Naive thymus-derived CD8-positive, alpha-beta T cell (primary cell): ENCODE data around the gene LAMC2. TPM values are rescaled to one million over a fixed set of nuclear protein-coding genes. Genes with fewer than 3 reads are reported as not detected.

Experiments used
- ATAC-seq, 2 donors: fragments of 150-1000 bp; cut with Tn5 transposase in 1 of 2; sonication (Bioruptor Pico), chemical (Tn5 transposase) in 1 of 2; 1 replicate in 1 of 2; 2 replicates in 1 of 2; pipeline ENCODE4 v1.10.0; 2021; ENCODE audit warnings: mild to moderate bottlenecking in 2 of 2, moderate library complexity in 2 of 2
- POLR2A ChIA-PET: fragments of 350-600 bp; sonication (Branson Sonifier 250); formaldehyde crosslinking; loops from one replicate; lab custom pipeline; 2021; ENCODE audit warnings: antibody characterized with exemption; lab: Charles Lee
- DNase-seq, 10 donors: peaks; one replicate each; pipeline versions ENCODE4 v3.0.0 to v3.0.0-alpha.2; 2020 to 2022
- H3K27ac Mint-ChIP-seq, 10 donors: one replicate each; pipeline ENCODE4 v1.8.0; 2020 to 2022; ENCODE audit warnings: mild to moderate bottlenecking in 10 of 10, mixed read lengths in 10 of 10, moderate library complexity in 4 of 10, inconsistent platforms in 1 of 10
- H3K27me3 Mint-ChIP-seq, 5 donors: one replicate each; pipeline ENCODE4 v1.8.0; 2021 to 2022; ENCODE audit warnings: mixed read lengths in 5 of 5
- H3K36me3 Mint-ChIP-seq, 3 donors: one replicate each; pipeline ENCODE4 v1.8.0; 2020 to 2022; ENCODE audit warnings: mixed read lengths in 3 of 3, mild to moderate bottlenecking in 2 of 3, inconsistent platforms in 1 of 3
- H3K4me1 Mint-ChIP-seq, 4 donors: one replicate each; pipeline ENCODE4 v1.8.0; 2021 to 2022; ENCODE audit warnings: mixed read lengths in 4 of 4
- H3K4me3 Mint-ChIP-seq, 10 donors: one replicate each; pipeline ENCODE4 v1.8.0; 2020 to 2022; ENCODE audit warnings: mild to moderate bottlenecking in 10 of 10, mixed read lengths in 10 of 10, moderate library complexity in 6 of 10, inconsistent platforms in 1 of 10
- H3K9me3 Mint-ChIP-seq, 9 donors: one replicate each; pipeline ENCODE4 v1.8.0; 2020 to 2022; ENCODE audit warnings: mixed read lengths in 9 of 9, mild to moderate bottlenecking in 3 of 9, inconsistent platforms in 1 of 9, moderate library complexity in 1 of 9
- polyA plus RNA-seq, 3 donors: library from polyadenylated mRNA; unstranded; fragments of 300-500 nt; fragmentation: Illumina TruSeq; gene quantifications; one replicate each; pipeline ENCODE4 v1.2.3, GENCODE V29; 2021
- total RNA-seq, 8 experiments: library from RNA in 2 of 8; stranded (reverse) in 2 of 8; gene quantifications; one replicate each; pipeline ENCODE4 v1.2.3 and lab custom pipeline; 2021 to 2026

Gene LAMC2
- total and polyA plus RNA-seq, 5 experiments from 2014 or later = not detected

DNA sequence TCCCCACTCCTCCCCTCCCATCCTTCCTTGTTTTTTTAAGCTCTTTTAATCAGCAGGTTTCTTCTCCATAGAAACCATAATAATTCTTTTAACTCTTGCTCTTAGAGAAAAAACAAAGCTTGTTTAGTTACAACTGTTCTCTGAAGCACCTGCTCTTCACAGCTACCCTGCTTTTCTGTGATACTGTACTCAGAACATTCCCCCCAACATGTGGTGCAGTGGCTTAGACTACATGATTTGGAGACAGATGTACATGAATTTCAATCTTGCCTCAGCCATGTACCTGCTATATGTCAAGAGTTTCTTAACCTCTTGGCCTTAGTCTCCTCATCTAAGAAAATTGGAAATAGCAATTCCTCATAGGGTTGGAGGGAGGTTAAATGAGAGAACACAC lies 33.5 kb downstream of the LAMC2 start:
- peaks cover 25 to 42% (median 29%) of the 10 kb centered on the region in 4 donors for H3K4me1 Mint-ChIP-seq
- peak overlapping the region; percentile 2 to 72 (median 52) for H3K4me3 Mint-ChIP-seq
- ATAC-seq = peak in 1 of 2 donors; percentile 17
- POLR2A ChIA-PET = no interaction called here
- H3K9me3 Mint-ChIP-seq = no peaks in the 10 kb centered on the region
- peaks cover 0 to 10% (median 1%) of the 10 kb centered on the region in 5 donors for H3K27me3 Mint-ChIP-seq
- H3K27ac Mint-ChIP-seq = peak overlapping the region; percentile 1 to 76 (median 37)
- DNase-seq = no peak
- no peaks in the 10 kb centered on the region for H3K36me3 Mint-ChIP-seq

DNA sequence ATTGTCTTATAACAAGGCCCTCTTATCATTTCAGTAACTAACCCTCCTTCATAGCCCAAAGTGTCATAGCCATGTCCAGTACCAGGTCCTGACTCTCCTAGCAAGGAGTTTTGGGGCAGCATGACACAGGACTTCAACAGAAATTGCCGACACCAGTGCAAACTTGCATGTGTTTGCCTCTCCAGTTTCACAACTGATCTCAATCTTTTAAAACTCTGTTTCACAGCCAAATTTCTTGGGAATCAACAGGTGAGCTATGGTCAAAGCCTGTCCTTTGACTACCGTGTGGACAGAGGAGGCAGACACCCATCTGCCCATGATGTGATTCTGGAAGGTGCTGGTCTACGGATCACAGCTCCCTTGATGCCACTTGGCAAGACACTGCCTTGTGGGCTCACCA lies 36.8 kb downstream of the LAMC2 start:
- ATAC-seq = no peak
- POLR2A ChIA-PET = no interaction called here
- peaks cover 20 to 28% (median 25%) of the 10 kb centered on the region in 4 donors for H3K4me1 Mint-ChIP-seq
- DNase-seq = no peak
- H3K27ac Mint-ChIP-seq = no peak overlapping the region
- H3K36me3 Mint-ChIP-seq = no peaks in the 10 kb centered on the region
- no peaks in the 10 kb centered on the region for H3K9me3 Mint-ChIP-seq
- H3K27me3 Mint-ChIP-seq = peaks cover 0 to 11% (median 5%) of the 10 kb centered on the region in 5 donors
- H3K4me3 Mint-ChIP-seq = no peak overlapping the region

DNA sequence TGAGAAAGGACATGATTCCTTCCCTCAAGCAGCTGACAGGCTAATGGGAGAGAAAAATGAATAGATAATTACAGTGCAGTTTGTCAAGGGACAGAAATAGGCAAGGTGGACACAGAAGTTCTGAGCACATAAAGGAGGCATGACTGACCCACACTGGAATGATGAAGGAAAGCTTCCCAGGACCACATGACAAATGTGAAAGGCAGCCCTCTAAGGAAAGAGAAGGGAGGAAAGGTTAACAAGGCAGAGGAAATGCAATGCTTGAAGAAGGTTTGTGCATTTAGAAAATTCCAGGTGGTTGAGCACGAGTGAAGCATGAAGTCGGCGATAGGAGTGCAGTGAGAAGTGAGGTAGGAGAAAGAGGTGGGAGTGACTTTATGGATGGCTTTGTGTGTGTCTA lies 37.4 kb downstream of the LAMC2 start:
- ATAC-seq = no peak
- H3K4me3 Mint-ChIP-seq = no peak overlapping the region
- no peaks in the 10 kb centered on the region for H3K36me3 Mint-ChIP-seq
- H3K4me1 Mint-ChIP-seq = peaks cover 19 to 23% (median 20%) of the 10 kb centered on the region in 4 donors
- no peaks in the 10 kb centered on the region for H3K9me3 Mint-ChIP-seq
- POLR2A ChIA-PET = no interaction called here
- peaks cover 0 to 11% (median 5%) of the 10 kb centered on the region in 5 donors for H3K27me3 Mint-ChIP-seq
- H3K27ac Mint-ChIP-seq = no peak overlapping the region
- no peak for DNase-seq

DNA sequence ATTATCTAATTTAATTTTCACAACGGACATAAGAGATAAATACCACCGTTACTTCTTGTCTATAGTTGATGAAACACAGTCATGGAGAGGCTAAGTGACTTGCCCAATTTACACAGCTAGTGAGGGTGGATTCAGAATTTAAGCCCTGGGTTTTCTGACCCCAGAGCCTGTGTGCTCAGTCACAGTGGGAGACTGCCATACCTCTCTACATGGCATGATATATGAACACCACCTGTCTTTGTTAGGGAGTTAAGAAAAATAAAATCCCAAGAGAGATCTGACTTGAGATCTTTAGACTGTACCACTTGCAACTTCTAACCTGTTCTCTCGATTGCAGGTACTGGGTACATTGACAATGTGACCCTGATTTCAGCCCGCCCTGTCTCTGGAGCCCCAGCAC lies 40.3 kb downstream of the LAMC2 start:
- DNase-seq = no peak
- POLR2A ChIA-PET = no interaction called here
- no peak for ATAC-seq
- Mint-ChIP-seq H3K4me3 (no peak overlapping the region), H3K27ac (no peak overlapping the region), H3K9me3 (no peaks in the 10 kb centered on the region), H3K4me1 (peaks cover 0 to 6% (median under 1%) of the 10 kb centered on the region in 4 donors), H3K36me3 (no peaks in the 10 kb centered on the region), H3K27me3 (peaks cover 0 to 11% (median 5%) of the 10 kb centered on the region in 5 donors)

DNA sequence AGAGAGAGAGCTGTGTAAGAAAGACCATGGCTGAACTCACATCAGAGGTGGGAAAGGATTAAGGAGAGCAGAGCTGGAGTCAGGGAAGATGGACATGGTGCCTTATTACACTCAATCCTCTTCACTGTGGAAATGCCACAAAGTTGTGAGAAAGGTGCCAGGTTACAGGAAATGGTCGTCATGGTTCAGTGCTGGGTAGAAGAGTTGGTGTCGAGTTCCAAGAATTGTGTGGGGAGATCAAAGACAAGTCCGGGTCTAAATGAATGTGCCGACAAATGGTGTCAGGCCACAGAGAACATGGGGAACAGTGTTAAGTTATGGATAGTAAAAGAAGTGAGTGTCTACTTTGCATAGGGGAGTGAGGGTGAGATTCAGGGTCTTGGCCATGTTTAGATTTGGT lies 40.9 kb downstream of the LAMC2 start:
- H3K4me3 Mint-ChIP-seq = no peak overlapping the region
- no peak for DNase-seq
- POLR2A ChIA-PET = no interaction called here
- H3K9me3 Mint-ChIP-seq = no peaks in the 10 kb centered on the region
- no peaks in the 10 kb centered on the region for H3K36me3 Mint-ChIP-seq
- peaks cover 0 to 6% (median under 1%) of the 10 kb centered on the region in 4 donors for H3K4me1 Mint-ChIP-seq
- H3K27ac Mint-ChIP-seq = peak overlapping the region in 1 of 10 donors; percentile 24
- ATAC-seq = no peak
- peaks cover 0 to 11% (median 5%) of the 10 kb centered on the region in 5 donors for H3K27me3 Mint-ChIP-seq

DNA sequence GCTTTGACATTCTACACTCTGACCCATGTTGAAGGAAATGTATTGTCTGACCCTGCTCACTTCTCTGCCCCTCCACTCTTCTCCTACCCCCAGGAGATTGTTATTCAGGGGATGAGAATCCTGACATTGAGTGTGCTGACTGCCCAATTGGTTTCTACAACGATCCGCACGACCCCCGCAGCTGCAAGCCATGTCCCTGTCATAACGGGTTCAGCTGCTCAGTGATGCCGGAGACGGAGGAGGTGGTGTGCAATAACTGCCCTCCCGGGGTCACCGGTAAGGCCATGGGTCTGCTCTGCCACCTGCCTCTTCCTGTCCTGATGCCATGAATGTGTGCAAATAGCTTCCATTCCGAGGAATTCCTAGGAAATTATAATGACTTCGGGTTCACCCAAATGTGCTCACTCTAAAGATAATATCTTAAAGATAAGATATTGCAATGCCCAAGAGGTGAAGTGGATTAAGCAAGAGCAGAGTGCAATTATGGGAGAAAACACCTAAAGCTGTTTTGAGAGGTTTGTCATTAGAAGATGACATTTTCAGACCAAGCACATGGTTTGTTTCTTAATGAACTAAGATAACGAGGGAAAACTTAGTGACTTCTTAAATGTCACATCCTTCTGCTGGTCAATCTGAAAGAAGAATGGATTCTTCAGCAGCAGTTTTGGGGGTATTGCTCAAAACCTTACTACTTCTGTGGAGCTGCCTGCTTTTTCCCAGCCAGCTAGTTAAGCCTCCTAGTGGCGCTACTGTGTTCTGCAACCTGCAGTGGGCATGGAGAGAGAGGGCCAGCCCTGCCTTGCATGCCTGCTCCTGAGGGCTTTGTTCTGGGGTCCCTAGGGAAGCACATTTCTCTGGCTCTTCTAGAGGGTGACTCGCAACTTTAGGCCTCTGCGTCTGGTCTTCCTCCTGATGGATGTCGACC lies 41.6 kb downstream of the LAMC2 start:
- ATAC-seq = peak; percentile 46
- H3K9me3 Mint-ChIP-seq = no peaks in the 10 kb centered on the region
- H3K4me3 Mint-ChIP-seq = no peak overlapping the region

DNA sequence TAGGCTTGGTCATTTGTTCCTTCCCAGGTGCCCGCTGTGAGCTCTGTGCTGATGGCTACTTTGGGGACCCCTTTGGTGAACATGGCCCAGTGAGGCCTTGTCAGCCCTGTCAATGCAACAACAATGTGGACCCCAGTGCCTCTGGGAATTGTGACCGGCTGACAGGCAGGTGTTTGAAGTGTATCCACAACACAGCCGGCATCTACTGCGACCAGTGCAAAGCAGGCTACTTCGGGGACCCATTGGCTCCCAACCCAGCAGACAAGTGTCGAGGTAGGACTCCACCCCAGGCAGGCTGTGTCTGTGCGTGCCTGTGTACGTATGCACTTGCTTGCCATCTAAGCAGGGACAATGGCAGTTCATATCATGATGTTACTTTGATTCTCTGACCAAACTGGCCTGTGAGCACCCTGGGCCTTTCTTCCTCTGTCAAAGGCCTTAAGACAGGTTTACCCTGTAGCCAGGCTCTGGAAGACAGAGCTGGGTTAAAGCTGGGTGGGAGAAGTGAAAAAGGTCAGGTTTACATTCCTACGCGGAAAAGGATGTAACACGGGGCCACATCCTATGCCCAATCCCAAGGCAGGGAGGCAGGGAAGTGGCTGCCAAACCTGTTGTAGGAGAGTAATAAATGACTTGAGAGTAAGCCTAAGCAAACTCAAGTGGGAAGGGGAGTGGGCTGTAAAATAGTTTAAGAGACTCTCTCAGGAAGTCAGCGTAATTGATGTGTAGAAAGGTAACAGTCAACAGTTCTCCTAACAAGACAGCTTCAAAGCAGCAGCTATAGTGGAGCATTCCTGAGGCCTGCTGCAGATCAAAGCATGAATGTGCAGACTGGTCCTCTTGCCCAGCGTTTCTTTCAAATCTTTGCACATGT lies 42.5 kb downstream of the LAMC2 start:
- ATAC-seq (no peak), DNase-seq (no peak)
- no peak overlapping the region for H3K27ac Mint-ChIP-seq
- peaks cover 0 to 11% (median 5%) of the 10 kb centered on the region in 5 donors for H3K27me3 Mint-ChIP-seq
- H3K36me3 Mint-ChIP-seq = no peaks in the 10 kb centered on the region
- POLR2A ChIA-PET = no interaction called here
- H3K9me3 Mint-ChIP-seq = no peaks in the 10 kb centered on the region
- H3K4me1 Mint-ChIP-seq = peaks cover 0 to 6% (median under 1%) of the 10 kb centered on the region in 4 donors
- H3K4me3 Mint-ChIP-seq = no peak overlapping the region

More for the DNA sequence above, 41.6 kb downstream of the LAMC2 start:
- Mint-ChIP-seq H3K4me1 (peaks cover 0 to 6% (median under 1%) of the 10 kb centered on the region in 4 donors), H3K36me3 (no peaks in the 10 kb centered on the region), H3K27me3 (peaks cover 0 to 11% (median 5%) of the 10 kb centered on the region in 5 donors), H3K27ac (peak overlapping the region in 1 of 10 donors; percentile 44)
- POLR2A ChIA-PET = no interaction called here
- DNase-seq = peak in 7 of 10 donors; percentile 3 to 44 (median 37)

DNA sequence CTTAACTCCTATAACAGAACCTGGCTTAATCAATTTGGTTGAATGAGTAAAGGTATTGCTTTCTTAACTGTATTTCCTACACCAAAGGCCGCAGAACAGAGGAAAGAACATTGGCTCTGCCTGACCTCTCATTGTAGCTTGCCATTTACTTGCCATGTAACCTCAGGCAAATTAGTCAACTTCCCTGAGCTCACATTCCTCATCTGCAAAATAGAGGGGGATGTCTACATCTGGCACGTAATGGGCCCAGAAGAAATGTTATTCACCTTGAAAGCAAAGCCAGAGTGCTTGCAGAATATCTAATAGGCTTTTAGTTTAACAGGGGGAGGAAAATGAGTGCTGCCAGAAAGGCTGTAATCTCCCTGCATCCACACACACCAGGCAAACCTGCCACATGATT lies 44.3 kb downstream of the LAMC2 start:
- H3K4me3 Mint-ChIP-seq = no peak overlapping the region
- ATAC-seq (no peak), DNase-seq (no peak)
- POLR2A ChIA-PET = no interaction called here
- H3K27ac Mint-ChIP-seq = no peak overlapping the region
- no peaks in the 10 kb centered on the region for H3K9me3 Mint-ChIP-seq
- H3K36me3 Mint-ChIP-seq = no peaks in the 10 kb centered on the region
- H3K4me1 Mint-ChIP-seq = peaks cover 0 to 6% (median under 1%) of the 10 kb centered on the region in 4 donors
- peaks cover 0 to 16% (median 7%) of the 10 kb centered on the region in 5 donors for H3K27me3 Mint-ChIP-seq

DNA sequence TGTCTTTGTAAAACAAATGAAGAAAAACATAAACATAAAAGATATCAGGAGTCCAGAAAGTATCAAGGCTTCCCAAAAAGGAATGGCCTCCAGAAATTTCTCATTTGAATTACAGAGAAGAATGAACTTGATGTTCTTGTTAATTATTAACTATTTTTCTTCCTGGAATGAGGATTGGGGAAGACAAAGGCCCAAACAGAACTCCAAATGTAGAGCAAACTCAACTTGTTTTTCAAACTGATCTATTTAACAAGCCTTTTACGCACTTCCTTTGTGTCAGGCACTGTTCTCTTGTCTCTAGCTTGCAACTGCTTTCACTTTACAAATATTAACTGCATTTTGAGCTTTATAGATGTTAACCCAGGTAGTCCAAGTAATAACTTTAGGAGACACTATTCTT lies 45.5 kb downstream of the LAMC2 start:
- H3K27me3 Mint-ChIP-seq = peaks cover 0 to 18% (median 9%) of the 10 kb centered on the region in 5 donors
- DNase-seq = no peak
- no peaks in the 10 kb centered on the region for H3K36me3 Mint-ChIP-seq
- H3K4me1 Mint-ChIP-seq = peaks cover 0 to 6% (median under 1%) of the 10 kb centered on the region in 4 donors
- POLR2A ChIA-PET = no interaction called here
- no peak overlapping the region for H3K27ac Mint-ChIP-seq
- no peak for ATAC-seq
- H3K4me3 Mint-ChIP-seq = no peak overlapping the region
- H3K9me3 Mint-ChIP-seq = no peaks in the 10 kb centered on the region

DNA sequence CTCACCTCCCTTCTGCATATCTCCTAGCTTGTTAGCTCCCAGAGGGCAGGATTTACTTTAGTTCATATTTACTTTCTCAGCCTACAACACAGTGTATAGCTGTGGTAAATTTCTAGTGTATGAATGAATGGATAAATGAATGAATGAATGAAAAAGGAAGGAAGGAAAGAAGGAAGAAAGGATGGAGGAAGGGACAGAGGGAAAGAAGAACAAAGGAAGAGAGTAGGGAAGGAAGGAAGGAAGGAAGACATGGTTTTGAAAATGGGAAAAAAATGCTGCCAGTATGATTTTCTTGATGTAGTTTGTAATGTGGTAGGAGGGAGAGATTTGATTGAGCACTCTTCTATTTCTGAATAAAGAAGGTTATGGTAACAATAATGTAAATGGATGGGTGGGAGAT lies 47.0 kb downstream of the LAMC2 start:
- no peaks in the 10 kb centered on the region for H3K9me3 Mint-ChIP-seq
- H3K27me3 Mint-ChIP-seq = peaks cover 0 to 9% (median 5%) of the 10 kb centered on the region in 5 donors
- peaks cover 0 to 2% (median 0%) of the 10 kb centered on the region in 4 donors for H3K4me1 Mint-ChIP-seq
- ATAC-seq (no peak), DNase-seq (no peak)
- POLR2A ChIA-PET = no interaction called here
- no peak overlapping the region for H3K4me3 Mint-ChIP-seq
- no peaks in the 10 kb centered on the region for H3K36me3 Mint-ChIP-seq
- peak overlapping the region in 1 of 10 donors; percentile 3 for H3K27ac Mint-ChIP-seq

DNA sequence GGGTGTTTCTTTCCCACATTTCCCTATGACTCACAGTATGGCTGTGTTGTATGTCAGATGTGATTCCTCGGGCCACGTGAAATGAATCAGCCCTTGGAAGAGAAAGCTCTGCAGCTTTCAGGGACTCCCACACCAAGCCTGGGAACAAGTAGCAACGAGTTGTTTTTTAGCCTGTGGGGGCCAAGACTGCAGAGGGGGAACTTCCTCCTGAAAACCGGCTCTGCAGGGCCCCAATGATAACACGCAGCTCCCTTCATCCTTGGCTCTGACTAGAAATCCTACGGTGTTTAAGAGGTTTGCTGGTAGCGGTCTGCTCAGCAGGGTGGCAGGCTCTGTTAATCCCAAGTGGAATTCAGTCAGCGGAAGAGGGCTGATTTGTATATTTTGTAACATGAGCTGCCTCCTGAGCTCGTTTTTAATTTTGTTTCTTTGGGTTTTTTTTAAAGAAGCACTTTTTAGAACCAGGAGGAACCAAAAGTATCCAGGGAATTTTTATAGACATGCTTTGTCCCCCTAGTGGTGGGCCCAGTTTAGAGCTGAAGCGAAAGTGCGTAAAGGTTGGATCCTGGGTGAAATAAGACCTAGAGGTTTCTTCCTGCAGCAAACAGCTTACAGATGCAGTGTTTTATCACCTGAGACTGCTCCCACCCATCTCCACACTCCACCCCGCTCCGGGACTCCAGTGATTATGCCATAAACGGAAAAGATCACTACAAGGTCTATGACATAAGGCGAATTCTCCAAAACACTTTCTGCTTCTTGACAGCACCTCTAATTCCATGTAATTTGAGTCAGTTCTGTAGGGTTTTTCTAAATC lies 48.8 kb downstream of the LAMC2 start:
- Mint-ChIP-seq H3K36me3 (no peaks in the 10 kb centered on the region), H3K27me3 (peaks cover 0 to 9% (median 5%) of the 10 kb centered on the region in 5 donors), H3K4me1 (no peaks in the 10 kb centered on the region), H3K9me3 (no peaks in the 10 kb centered on the region), H3K4me3 (no peak overlapping the region), H3K27ac (no peak overlapping the region)
- POLR2A ChIA-PET = no interaction called here
- ATAC-seq (no peak), DNase-seq (no peak)

DNA sequence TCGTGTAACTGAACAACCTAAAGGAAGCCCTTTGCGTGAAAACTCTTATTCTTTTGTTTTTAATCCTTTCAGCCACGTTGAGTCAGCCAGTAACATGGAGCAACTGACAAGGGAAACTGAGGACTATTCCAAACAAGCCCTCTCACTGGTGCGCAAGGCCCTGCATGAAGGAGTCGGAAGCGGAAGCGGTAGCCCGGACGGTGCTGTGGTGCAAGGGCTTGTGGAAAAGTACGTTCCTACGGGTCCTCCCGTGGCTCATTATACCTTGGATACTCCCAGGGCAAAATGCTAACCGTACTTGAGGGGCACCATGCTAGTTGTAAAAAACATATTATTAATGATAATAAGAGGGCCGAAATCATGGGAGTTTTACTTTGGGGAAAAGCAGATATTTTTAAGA lies 49.4 kb downstream of the LAMC2 start:
- no peak for ATAC-seq
- DNase-seq = no peak
- Mint-ChIP-seq H3K27me3 (peaks cover 0 to 13% (median 5%) of the 10 kb centered on the region in 5 donors), H3K27ac (no peak overlapping the region), H3K4me1 (no peaks in the 10 kb centered on the region), H3K4me3 (no peak overlapping the region), H3K36me3 (no peaks in the 10 kb centered on the region), H3K9me3 (no peaks in the 10 kb centered on the region)
- POLR2A ChIA-PET = no interaction called here
